Lower leg skin (tissue), 4 donors: ENCODE results near the gene SETD5. TPM values are rescaled to one million over a fixed set of nuclear protein-coding genes. Genes with fewer than 3 reads are reported as not detected.

ENCODE experiments used
- DNase-seq, 2 donors: peaks; one replicate each; pipeline ENCODE4 v3.0.0-alpha.2; 2019; ENCODE audit warnings: low spot score in 2 of 2
- H3K4me3 ChIP-seq: fragments of 200-600 bp; sonication (generic); 2 replicates; pipeline ENCODE4 v1.5.1; 2017; ENCODE audit warnings: mild to moderate bottlenecking, low read depth; ENCODE audit not compliant: poor library complexity, severe bottlenecking
- POLR2A ChIP-seq, 2 donors: fragments of 450-650 bp; IDR thresholded peaks; one replicate each; pipeline ENCODE4 v1.6.1; 2016 to 2017; ENCODE audit warnings: antibody characterized with exemption in 2 of 2, mild to moderate bottlenecking in 1 of 2, moderate library complexity in 1 of 2
- WGBS, 2 donors: methylation state at CpG; one replicate each; pipeline ENCODE4 v1.1.5; 2018; 5-methylcytosine and 5-hydroxymethylcytosine counted together
- intact Hi-C: fragments of 100-400 bp; cut with DNase I; formaldehyde crosslinking; loops from one replicate; pipeline ENCODE4 v1.15.0; 2023; ENCODE audit warnings: low total_unique reads
- total RNA-seq, 4 donors: library from RNA; depleted of rRNA; stranded (reverse); fragments of >200 nt; gene quantifications; one replicate each; pipeline ENCODE4 v1.1.0, GENCODE V29; 2016
- TF ChIP-seq, protein P1 (sequence below), 3 donors: fragments of 450-650 bp; IDR thresholded peaks; one replicate each; pipeline ENCODE4 v1.5.1; 2016; ENCODE audit warnings: antibody characterized with exemption in 3 of 3, mild to moderate bottlenecking in 3 of 3, moderate library complexity in 2 of 3

The SETD5 gene
- total RNA-seq, 4 donors from 2014 or later: 77.8 to 88.1 (median 80.3) TPM

DNA sequence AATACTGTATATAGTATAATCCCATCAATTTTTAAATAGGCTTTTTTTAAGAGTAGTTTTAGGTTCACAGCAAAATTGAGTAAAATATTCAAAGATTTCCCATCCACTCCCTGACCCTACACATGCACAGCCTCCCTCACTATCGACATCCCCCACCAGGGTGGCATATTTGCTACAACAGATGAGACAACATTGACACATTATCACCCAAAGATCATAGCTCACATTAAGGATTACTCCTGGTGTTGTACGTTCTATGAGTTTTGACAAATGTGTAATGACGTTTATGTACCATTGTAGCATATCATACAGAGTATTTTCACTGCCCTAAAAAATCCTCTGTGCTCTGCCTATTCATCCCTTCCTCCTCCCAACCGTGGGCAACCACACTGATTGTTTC, 116.9 kb downstream of the SETD5 start:
- 62 to 68% methylated on average over 4 of the region's 4 CpGs for WGBS, 2 donors
- intact Hi-C loops: no loop called here
- DNase-seq: peak in 1 of 2 donors; percentile 17
- TF ChIP-seq POLR2A (IDR thresholded peaks at IDR 0.05): no peak
- TF ChIP-seq, protein P1, sequence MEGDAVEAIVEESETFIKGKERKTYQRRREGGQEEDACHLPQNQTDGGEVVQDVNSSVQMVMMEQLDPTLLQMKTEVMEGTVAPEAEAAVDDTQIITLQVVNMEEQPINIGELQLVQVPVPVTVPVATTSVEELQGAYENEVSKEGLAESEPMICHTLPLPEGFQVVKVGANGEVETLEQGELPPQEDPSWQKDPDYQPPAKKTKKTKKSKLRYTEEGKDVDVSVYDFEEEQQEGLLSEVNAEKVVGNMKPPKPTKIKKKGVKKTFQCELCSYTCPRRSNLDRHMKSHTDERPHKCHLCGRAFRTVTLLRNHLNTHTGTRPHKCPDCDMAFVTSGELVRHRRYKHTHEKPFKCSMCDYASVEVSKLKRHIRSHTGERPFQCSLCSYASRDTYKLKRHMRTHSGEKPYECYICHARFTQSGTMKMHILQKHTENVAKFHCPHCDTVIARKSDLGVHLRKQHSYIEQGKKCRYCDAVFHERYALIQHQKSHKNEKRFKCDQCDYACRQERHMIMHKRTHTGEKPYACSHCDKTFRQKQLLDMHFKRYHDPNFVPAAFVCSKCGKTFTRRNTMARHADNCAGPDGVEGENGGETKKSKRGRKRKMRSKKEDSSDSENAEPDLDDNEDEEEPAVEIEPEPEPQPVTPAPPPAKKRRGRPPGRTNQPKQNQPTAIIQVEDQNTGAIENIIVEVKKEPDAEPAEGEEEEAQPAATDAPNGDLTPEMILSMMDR (IDR thresholded peaks at IDR 0.05): no peak
- no peak overlapping the region for H3K4me3 ChIP-seq

DNA sequence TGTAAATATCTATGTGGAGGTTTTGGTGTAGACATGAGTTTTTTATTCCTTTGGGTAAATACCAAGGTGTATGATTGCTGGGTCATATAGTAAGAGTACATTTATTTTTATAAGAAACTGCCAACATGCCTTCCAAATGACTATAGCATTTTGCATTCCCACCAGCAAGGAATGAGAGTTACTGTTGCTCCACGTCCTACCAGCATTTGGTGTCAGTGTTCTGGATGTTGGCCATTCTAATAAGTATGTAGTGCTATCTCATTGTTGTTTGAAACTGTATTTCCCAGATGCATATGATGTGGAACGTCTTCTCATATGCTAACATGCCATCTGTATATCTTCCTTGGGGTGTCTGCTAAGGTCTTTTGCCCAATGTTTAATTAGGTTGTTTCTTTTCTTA, 117.5 kb downstream of the SETD5 start:
- intact Hi-C loops: no loop called here
- 48 to 62% methylated on average over 2 of the region's 2 CpGs for whole genome bisulfite sequencing, 2 donors
- DNase-seq: no peak
- TF ChIP-seq, protein P1 (IDR thresholded peaks at IDR 0.05): no peak
- TF ChIP-seq POLR2A (IDR thresholded peaks at IDR 0.05): no peak
- no peak overlapping the region for H3K4me3 ChIP-seq

DNA sequence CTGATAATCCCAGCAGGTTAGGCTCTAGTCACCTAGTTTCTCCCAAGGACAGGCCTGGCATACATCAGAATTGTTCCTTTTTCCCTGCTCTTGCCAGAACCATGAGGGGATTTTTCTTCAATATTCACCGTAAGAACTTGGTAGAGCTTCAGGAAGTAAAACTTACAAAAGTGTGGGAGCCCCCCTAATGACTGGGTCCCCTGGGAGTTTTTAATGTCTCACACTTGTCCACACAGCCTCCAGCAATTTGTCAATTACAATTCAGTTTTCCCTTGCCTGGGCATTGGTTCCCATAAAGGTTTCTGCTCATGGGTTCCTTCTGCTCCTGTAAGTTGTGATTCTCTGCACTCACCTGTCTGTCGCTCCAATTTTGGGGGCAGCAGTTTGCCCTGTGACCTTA, 127.7 kb downstream of the SETD5 start:
- intact Hi-C loops: no loop called here
- peak in 1 of 2 donors; percentile 21 for DNase-seq
- no peak overlapping the region for H3K4me3 ChIP-seq
- 65 to 89% methylated on average over 2 of the region's 2 CpGs for whole genome bisulfite sequencing, 2 donors
- no peak for TF ChIP-seq POLR2A (IDR thresholded peaks at IDR 0.05)
- TF ChIP-seq, protein P1 (IDR thresholded peaks at IDR 0.05): no peak

Other genes with a start within 250 kb of the SETD5 start
- 10 to 100 TPM; 13.7 to 27.7 (median 18.5) TPM for gene SRGAP3, start 148.0 kb upstream of the SETD5 start, total RNA-seq
- gene THUMPD3, start 34.6 kb upstream of the SETD5 start, total RNA-seq: 10 to 100 TPM; 19.8 to 37.6 (median 27.0) TPM
- under 1 TPM in 2 of 4 donors, not detected in 2; 0.05 to 0.16 TPM for gene LHFPL4, start 156.2 kb downstream of the SETD5 start, total RNA-seq